Esophagus muscularis mucosa (tissue), 4 donors: Measurements from ENCODE around the gene WNK3. TPM values are rescaled to one million over a fixed set of nuclear protein-coding genes. Genes with fewer than 3 reads are reported as not detected.

Experiments
- DNase-seq: peaks from one replicate; pipeline ENCODE4 v3.0.0-alpha.2; 2017; ENCODE audit errors: extremely low spot score
- H3K27ac ChIP-seq, 4 donors: fragments of 200-600 bp; sonication (generic); replicated peaks in 1 of 4; 1 replicate in 3 of 4; 2 replicates in 1 of 4; pipeline ENCODE4 v1.5.1; 2016 to 2019; ENCODE audit warnings: mild to moderate bottlenecking in 1 of 4
- H3K27me3 ChIP-seq, 4 donors: fragments of 200-600 bp; sonication (generic); one replicate each; pipeline versions ENCODE4 v1.5.1 to v1.6.0; 2016 to 2019
- H3K36me3 ChIP-seq, 4 donors: fragments of 200-600 bp; sonication (generic); one replicate each; pipeline ENCODE4 v1.5.1; 2016 to 2019
- H3K4me1 ChIP-seq, 4 donors: fragments of 200-600 bp; sonication (generic); one replicate each; pipeline ENCODE4 v1.5.1; 2016 to 2019
- H3K4me3 ChIP-seq, 4 donors: fragments of 200-600 bp; sonication (generic); 1 replicate in 2 of 4; 2 replicates in 2 of 4; pipeline ENCODE4 v1.5.1; 2016 to 2019; ENCODE audit warnings: mild to moderate bottlenecking in 4 of 4, moderate library complexity in 1 of 4
- H3K9me3 ChIP-seq, 4 donors: fragments of 200-600 bp; sonication (generic); 1 replicate in 3 of 4; 2 replicates in 1 of 4; pipeline ENCODE4 v1.5.1; 2016 to 2019
- CTCF ChIP-seq, 3 experiments: fragments of 200-600 bp in 2 of 3; fragments of 450-650 bp in 1 of 3; sonication (generic) in 2 of 3; IDR thresholded peaks; one replicate each; pipeline ENCODE4 v1.5.1; 2017 to 2019; ENCODE audit warnings: antibody characterized with exemption in 3 of 3, mild to moderate bottlenecking in 2 of 3, moderate library complexity in 1 of 3
- EP300 ChIP-seq: sonication (generic); formaldehyde crosslinking; IDR thresholded peaks from one replicate; pipeline ENCODE4 v1.6.1; 2017; ENCODE audit warnings: antibody characterized with exemption
- POLR2A ChIP-seq: fragments of 450-650 bp; IDR thresholded peaks from one replicate; pipeline ENCODE4 v1.6.1; 2017; ENCODE audit warnings: antibody characterized with exemption, moderate library complexity, mild to moderate bottlenecking, low read depth
- POLR2AphosphoS5 ChIP-seq, 2 donors: sonication (generic); formaldehyde crosslinking; IDR thresholded peaks; one replicate each; pipeline ENCODE4 v1.6.1; 2017; ENCODE audit warnings: antibody characterized with exemption in 2 of 2
- WGBS: methylation state at CpG from one replicate; pipeline ENCODE4 v1.1.5; 2018; 5-methylcytosine and 5-hydroxymethylcytosine counted together
- intact Hi-C: fragments of 100-400 bp; cut with DNase I; formaldehyde crosslinking; loops from one replicate; pipeline ENCODE4 v1.15.1; 2023
- total RNA-seq, 4 donors: library from RNA; depleted of rRNA; stranded (reverse); fragments of >200 nt; gene quantifications; one replicate each; pipeline versions ENCODE4 v1.1.0 to v1.2.1, GENCODE V29; 2016

WNK3 gene
- total RNA-seq, 4 donors from 2014 or later, result 1.6 to 2.0 (median 1.8) TPM

DNA sequence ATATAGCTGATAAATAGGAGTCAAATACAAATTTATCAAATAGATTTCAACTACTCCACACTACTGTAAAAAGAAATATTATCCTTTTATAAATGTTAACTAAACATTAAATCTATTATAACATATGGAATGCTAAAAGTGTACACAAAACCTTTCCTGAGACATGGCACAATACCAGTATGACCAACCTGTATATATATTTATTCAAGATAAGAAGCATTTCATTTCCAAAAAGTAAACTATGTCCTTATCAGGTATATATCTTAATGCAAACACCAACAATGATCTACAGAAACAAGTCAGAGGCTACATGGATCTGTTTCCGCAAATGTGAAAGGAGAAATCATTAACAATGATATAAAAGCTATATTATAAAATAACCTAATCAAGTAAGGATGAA, 37.8 kb downstream of the WNK3 start:
- intact Hi-C loops, result no loop called here
- 80% methylated on average over 1 of the region's 1 CpG for WGBS
- Histone ChIP-seq H3K36me3 (no peaks in the 10 kb centered on the region), H3K4me1 (no peaks in the 10 kb centered on the region), H3K9me3 (no peaks in the 10 kb centered on the region), H3K27me3 (no peaks in the 10 kb centered on the region), H3K27ac (no peak overlapping the region), H3K4me3 (no peak overlapping the region)
- no peak for DNase-seq
- TF ChIP-seq CTCF (IDR thresholded peaks at IDR 0.05) (no peak), POLR2A (no peak), EP300 (no peak), POLR2AphosphoS5 (IDR thresholded peaks at IDR 0.05) (no peak)

- no peak for DNase-seq
- WGBS, result 86% methylated on average over 2 of the region's 2 CpGs
- no peaks in the 10 kb centered on the region for H3K36me3 ChIP-seq
- no peak overlapping the region for H3K27ac ChIP-seq
- H3K27me3 ChIP-seq, result no peaks in the 10 kb centered on the region
- H3K4me3 ChIP-seq, result no peak overlapping the region
- no peaks in the 10 kb centered on the region for H3K9me3 ChIP-seq
- H3K4me1 ChIP-seq, result no peaks in the 10 kb centered on the region
- intact Hi-C loops, result no loop called here
- TF ChIP-seq POLR2A, result no peak
- TF ChIP-seq POLR2AphosphoS5 (IDR thresholded peaks at IDR 0.05), result no peak
- TF ChIP-seq EP300, result no peak
- no peak for TF ChIP-seq CTCF (IDR thresholded peaks at IDR 0.05)
Measured at GRCh38 chrX:54306379-54306778, 51.5 kb downstream of the WNK3 start.

- 76% methylated on average over 4 of the region's 4 CpGs for WGBS
- Histone ChIP-seq H3K27ac (no peak overlapping the region), H3K4me3 (no peak overlapping the region), H3K36me3 (no peaks in the 10 kb centered on the region), H3K9me3 (no peaks in the 10 kb centered on the region), H3K27me3 (no peaks in the 10 kb centered on the region), H3K4me1 (no peaks in the 10 kb centered on the region)
- no peak for TF ChIP-seq CTCF (IDR thresholded peaks at IDR 0.05)
- TF ChIP-seq EP300, result no peak
- no peak for TF ChIP-seq POLR2AphosphoS5 (IDR thresholded peaks at IDR 0.05)
- no peak for TF ChIP-seq POLR2A
- intact Hi-C loops, result no loop called here
- DNase-seq, result no peak
Measured at GRCh38 chrX:54301516-54301915, 56.3 kb downstream of the WNK3 start.

GRCh38 chrX:54294306-54294705, 63.5 kb downstream of the WNK3 start:
- TF ChIP-seq EP300 (no peak), CTCF (IDR thresholded peaks at IDR 0.05) (no peak), POLR2AphosphoS5 (IDR thresholded peaks at IDR 0.05) (no peak), POLR2A (no peak)
- intact Hi-C loops, result no loop called here
- no peaks in the 10 kb centered on the region for H3K36me3 ChIP-seq
- H3K27ac ChIP-seq, result no peak overlapping the region
- no peaks in the 10 kb centered on the region for H3K9me3 ChIP-seq
- WGBS, result 80% methylated on average over 2 of the region's 2 CpGs
- no peaks in the 10 kb centered on the region for H3K4me1 ChIP-seq
- DNase-seq, result no peak
- no peaks in the 10 kb centered on the region for H3K27me3 ChIP-seq
- no peak overlapping the region for H3K4me3 ChIP-seq

DNA sequence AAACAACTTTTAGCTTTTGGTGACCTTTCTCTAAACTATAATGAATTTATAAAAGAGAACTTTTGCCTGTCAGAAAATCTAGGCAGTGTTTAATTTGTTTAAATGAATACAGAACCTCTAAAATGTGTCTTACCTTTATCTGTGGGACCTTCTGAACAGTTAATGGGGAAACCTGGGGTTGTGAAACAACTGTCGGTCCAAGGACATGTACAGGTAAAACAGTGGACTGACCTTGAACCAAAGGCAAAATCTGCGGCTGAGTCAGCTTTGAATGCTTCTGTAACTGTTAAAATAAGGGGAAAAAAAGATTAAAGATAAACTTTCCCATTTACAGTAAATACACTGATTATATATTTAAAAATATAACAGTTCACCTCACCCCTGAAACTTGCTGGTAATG, 65.1 kb downstream of the WNK3 start:
- H3K36me3 ChIP-seq, result no peaks in the 10 kb centered on the region
- H3K4me3 ChIP-seq, result no peak overlapping the region
- H3K4me1 ChIP-seq, result no peaks in the 10 kb centered on the region
- no peak for TF ChIP-seq POLR2A
- TF ChIP-seq POLR2AphosphoS5 (IDR thresholded peaks at IDR 0.05), result no peak
- TF ChIP-seq CTCF (IDR thresholded peaks at IDR 0.05), result no peak
- TF ChIP-seq EP300, result no peak
- WGBS, result 93% methylated on average over 2 of the region's 2 CpGs
- DNase-seq, result no peak
- intact Hi-C loops, result no loop called here
- H3K27ac ChIP-seq, result no peak overlapping the region
- H3K9me3 ChIP-seq, result no peaks in the 10 kb centered on the region
- no peaks in the 10 kb centered on the region for H3K27me3 ChIP-seq
